VCaP (cell line): ENCODE data around the gene HEXD.
A peak's percentile ranks its signal among the peaks of the same experiment; 100 is the strongest.

Experiments
- H3K27ac ChIP-seq: fragments of 450-650 bp; 2 replicates; pipeline ENCODE4 v1.5.1; 2017
- CTCF ChIP-seq: fragments of 450-650 bp; conservative IDR thresholded peaks from 2 replicates; pipeline ENCODE4 v1.5.1; 2017; ENCODE audit warnings: mild to moderate bottlenecking, moderate library complexity

Gene HEXD

GRCh38 chr17:82433560-82434215 lies 15.5 kb downstream of the HEXD start:
- no peak for TF ChIP-seq CTCF
- no peak overlapping the region for H3K27ac ChIP-seq

GRCh38 chr17:82434216-82434565 lies 16.0 kb downstream of the HEXD start:
- no peak overlapping the region for H3K27ac ChIP-seq
- TF ChIP-seq CTCF, result no peak

DNA sequence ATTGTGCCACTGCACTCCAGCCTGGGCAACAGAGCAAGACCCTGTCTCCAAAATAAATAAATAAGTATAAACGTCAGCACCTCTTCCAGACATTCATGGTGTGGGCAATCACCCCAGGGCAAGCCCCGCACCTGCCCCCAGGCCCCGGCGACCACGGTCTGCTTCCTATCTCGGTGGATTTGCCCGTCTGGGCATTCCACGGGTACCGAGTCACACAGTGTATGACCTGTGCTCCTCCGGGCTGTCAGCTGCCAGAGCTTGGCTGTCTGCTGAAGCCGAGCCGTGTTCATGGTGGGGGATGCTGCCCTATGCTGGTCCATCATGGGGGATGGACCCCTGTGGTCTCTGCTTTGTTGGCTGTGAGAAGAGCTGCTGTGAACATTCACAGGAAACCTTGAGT lies 17.0 kb downstream of the HEXD start:
- TF ChIP-seq CTCF, result no peak
- H3K27ac ChIP-seq, result no peak overlapping the region

GRCh38 chr17:82435601-82436583 lies 17.7 kb downstream of the HEXD start:
- H3K27ac ChIP-seq, result peak overlapping the region; percentile 19; the same call in 1 of the 2 replicates
- no peak for TF ChIP-seq CTCF

DNA sequence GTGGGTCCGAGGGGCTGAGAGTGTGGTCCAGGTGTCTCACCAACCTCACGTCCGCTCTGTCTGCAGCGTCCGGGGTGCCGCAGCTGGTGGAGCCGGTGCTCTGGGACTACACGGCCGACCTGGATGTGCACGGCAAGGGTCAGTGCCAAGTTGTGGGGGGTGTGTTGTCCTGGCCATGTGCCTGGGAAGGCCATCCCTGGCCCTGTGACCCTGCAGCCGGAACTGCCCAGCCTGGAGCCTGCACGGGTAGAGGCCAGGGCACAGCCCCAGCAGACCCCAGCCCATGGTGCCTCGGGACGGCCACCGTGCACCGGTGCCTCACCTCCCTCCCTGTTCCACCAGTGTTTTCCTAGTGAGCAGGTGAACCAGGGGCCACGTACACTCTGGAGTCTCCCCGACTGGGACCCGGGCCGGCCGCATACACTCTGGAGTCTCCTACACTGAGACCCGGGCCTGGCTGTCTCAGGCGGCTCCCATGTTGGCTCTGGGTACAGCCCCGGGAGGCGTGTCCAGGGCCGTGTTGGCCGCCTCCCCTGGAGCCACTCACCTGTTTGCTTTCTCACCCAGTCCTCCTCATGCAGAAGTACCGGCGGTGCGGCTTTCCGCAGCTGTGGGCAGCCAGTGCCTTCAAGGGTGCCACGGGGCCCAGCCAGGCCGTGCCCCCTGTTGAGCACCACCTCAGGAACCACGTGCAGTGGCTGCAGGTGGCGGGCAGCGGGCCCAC lies 18.6 kb downstream of the HEXD start:
- no peak for TF ChIP-seq CTCF

GRCh38 chr17:82437325-82437668 lies 19.1 kb downstream of the HEXD start:
- no peak for TF ChIP-seq CTCF
- peak overlapping the region; percentile 19; the same call in 1 of the 2 replicates for H3K27ac ChIP-seq

More for the DNA sequence above, 18.6 kb downstream of the HEXD start:
- peak overlapping the region; percentile 19; the same call in 1 of the 2 replicates for H3K27ac ChIP-seq
